Psoas muscle (tissue), 8 donors: ENCODE measurements around the gene ZNF708. TPM values are rescaled to one million over a fixed set of nuclear protein-coding genes. Genes with fewer than 3 reads are reported as not detected.
"Not testable (repeated sequence)": the region's sequence is repeated elsewhere in the genome, so short reads cannot be mapped to it uniquely, and the experiment has no call there.

Experiments
- ATAC-seq, 4 donors: fragments of 200-7000 bp; cut with Tn5 transposase; one replicate each; pipeline ENCODE4 v1.9.1; 2020; ENCODE audit warnings: moderate library complexity in 3 of 4, mild to moderate bottlenecking in 2 of 4
- DNase-seq, 2 donors: peaks; one replicate each; pipeline ENCODE4 v3.0.0-alpha.2; 2020
- H3K27ac ChIP-seq: fragments of 200-600 bp; one replicate; pipeline ENCODE4 v1.8.0; 2022
- H3K27me3 ChIP-seq, 3 donors: fragments of 200-600 bp in 1 of 3; one replicate each; pipeline versions ENCODE4 v1.6.1 to v1.8.0; 2013 to 2022; ENCODE audit warnings: low read length in 2 of 3, mild to moderate bottlenecking in 2 of 3, moderate library complexity in 1 of 3; ENCODE audit not compliant: insufficient read depth in 3 of 3
- H3K36me3 ChIP-seq, 2 donors: fragments of 200-600 bp in 1 of 2; one replicate each; pipeline versions ENCODE4 v1.6.1 to v1.8.0; 2013 to 2022; ENCODE audit warnings: low read depth in 1 of 2, mild to moderate bottlenecking in 1 of 2, moderate library complexity in 1 of 2; ENCODE audit not compliant: insufficient read depth in 1 of 2
- H3K4me1 ChIP-seq: fragments of 200-600 bp; one replicate; pipeline ENCODE4 v1.8.0; 2022
- H3K4me3 ChIP-seq: fragments of 200-600 bp; one replicate; pipeline ENCODE4 v1.8.0; 2022; ENCODE audit warnings: mild to moderate bottlenecking
- H3K9me3 ChIP-seq: fragments of 200-600 bp; one replicate; pipeline ENCODE4 v1.8.0; 2022
- WGBS, 3 donors: extraction: QIAGEN DNeasy Blood & Tissue Kit; methylation state at CpG; one replicate each; pipeline versions ENCODE4 v1.1.6 to v1.1.7; 2013; 5-methylcytosine and 5-hydroxymethylcytosine counted together
- intact Hi-C, 2 donors: fragments of 100-400 bp; cut with DNase I; formaldehyde crosslinking; loops; one replicate each; pipeline versions ENCODE4 v1.11.0 to v1.14.2; 2022
- polyA plus RNA-seq, 3 donors: library from polyadenylated mRNA; stranded (reverse); fragments of 200-250 nt; gene quantifications; one replicate each; pipeline ENCODE4 v1.2.3, GENCODE V29; 2013
- total RNA-seq, 4 donors: library from RNA; stranded (reverse); fragmentation: NEBNext Ultra II Directional in 2 of 4; extraction: Animal tissue kit (Norgen Biotek cat#: 25700) in 2 of 4; gene quantifications; one replicate each; pipeline versions ENCODE4 v1.2.1 to v1.2.4, GENCODE V29; 2021 to 2023
- TF ChIP-seq, protein P1 (sequence below): fragments of 200-600 bp; IDR thresholded peaks from one replicate; pipeline ENCODE4 v1.8.0; 2022; ENCODE audit warnings: antibody characterized with exemption
- donor health status: healthy with polysubstance abuse.
- donor health status: DM: no; HTN: no; CAD: no; lungs with moderate emphysema.
- donor health status: Bipolar disorder and iron deficiency.
- donor health status: healthy.
- donor health status: DM: yes; HTN: yes; CAD: no.
- donor health status: DM: no; HTN: no; CAD: no.
- donor health status: DM: no; HTN: no; CAD: no.
- donor health status: DM: yes; HTN: yes; CAD: no.

ZNF708 gene
- total and polyA plus RNA-seq, 7 donors: 1.1 to 4.9 (median 4.0) TPM

DNA sequence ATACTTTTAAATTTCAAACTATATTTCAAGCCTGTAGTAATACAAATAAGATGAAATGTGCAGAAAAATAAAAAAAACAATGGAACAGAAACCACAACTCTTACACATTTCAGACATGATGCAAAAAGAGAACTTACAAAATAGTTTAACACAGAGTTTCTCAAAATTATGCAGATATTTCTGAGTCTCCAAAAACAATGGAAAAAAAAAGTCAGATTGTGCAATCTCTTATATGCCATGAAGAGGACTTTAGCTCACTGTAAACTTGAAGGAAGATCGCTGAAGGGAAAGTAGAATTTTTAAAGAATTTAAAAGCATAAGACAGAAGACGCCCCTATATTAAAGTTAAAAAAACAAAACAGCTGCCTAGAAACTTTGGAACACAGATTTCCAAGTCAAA lies 20.4 kb downstream of the ZNF708 start:
- intact Hi-C loops: no loop called here
- TF ChIP-seq, protein P1, sequence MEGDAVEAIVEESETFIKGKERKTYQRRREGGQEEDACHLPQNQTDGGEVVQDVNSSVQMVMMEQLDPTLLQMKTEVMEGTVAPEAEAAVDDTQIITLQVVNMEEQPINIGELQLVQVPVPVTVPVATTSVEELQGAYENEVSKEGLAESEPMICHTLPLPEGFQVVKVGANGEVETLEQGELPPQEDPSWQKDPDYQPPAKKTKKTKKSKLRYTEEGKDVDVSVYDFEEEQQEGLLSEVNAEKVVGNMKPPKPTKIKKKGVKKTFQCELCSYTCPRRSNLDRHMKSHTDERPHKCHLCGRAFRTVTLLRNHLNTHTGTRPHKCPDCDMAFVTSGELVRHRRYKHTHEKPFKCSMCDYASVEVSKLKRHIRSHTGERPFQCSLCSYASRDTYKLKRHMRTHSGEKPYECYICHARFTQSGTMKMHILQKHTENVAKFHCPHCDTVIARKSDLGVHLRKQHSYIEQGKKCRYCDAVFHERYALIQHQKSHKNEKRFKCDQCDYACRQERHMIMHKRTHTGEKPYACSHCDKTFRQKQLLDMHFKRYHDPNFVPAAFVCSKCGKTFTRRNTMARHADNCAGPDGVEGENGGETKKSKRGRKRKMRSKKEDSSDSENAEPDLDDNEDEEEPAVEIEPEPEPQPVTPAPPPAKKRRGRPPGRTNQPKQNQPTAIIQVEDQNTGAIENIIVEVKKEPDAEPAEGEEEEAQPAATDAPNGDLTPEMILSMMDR: no peak
- DNase-seq (no peak), ATAC-seq (no peak)
- H3K27ac ChIP-seq: no peak overlapping the region
- no peak overlapping the region for H3K4me3 ChIP-seq
- no peaks in the 10 kb centered on the region for H3K4me1 ChIP-seq
- H3K27me3 ChIP-seq: no peaks in the 10 kb centered on the region
- WGBS, 3 donors: 91 to 99% (median 97%) methylated on average over 2 of the region's 2 CpGs
- no peaks in the 10 kb centered on the region for H3K9me3 ChIP-seq
- H3K36me3 ChIP-seq: peaks cover 3 to 33% of the 10 kb centered on the region in 2 donors

DNA sequence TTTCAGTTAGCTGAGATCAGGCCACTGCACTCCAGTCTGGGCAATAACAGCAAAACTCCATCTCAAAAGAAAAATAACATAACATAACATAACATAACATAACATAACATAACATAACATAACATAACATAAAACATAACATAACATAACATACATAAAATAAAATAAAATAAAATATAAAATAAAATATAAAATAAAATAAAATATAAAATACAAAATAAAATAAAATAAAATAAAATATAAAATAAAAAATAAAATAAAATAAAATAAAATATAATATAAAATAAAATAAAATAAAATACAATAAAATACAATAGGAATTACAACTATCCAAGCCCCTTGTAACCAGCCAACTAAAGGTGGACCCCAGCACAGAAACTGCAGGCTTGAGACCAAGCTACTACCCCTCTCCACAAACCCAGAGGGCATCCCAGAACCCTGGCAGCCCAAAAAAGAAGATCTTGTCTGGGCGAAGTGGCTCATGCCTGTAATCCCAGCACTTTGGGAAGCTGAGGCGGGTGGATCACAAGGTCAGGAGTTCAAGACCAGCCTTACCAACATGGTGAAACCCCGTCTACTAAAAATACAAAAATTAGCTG lies 22.2 kb downstream of the ZNF708 start:
- H3K27me3 ChIP-seq, H3K4me1 ChIP-seq, H3K27ac ChIP-seq, DNase-seq, ATAC-seq, H3K9me3 ChIP-seq, H3K4me3 ChIP-seq, intact Hi-C loops: not testable (repeated sequence)
- 93 to 98% (median 95%) methylated on average over 3 of the region's 3 CpGs for WGBS, 3 donors
- H3K36me3 ChIP-seq: peaks cover 3 to 49% of the 10 kb centered on the region in 2 donors

DNA sequence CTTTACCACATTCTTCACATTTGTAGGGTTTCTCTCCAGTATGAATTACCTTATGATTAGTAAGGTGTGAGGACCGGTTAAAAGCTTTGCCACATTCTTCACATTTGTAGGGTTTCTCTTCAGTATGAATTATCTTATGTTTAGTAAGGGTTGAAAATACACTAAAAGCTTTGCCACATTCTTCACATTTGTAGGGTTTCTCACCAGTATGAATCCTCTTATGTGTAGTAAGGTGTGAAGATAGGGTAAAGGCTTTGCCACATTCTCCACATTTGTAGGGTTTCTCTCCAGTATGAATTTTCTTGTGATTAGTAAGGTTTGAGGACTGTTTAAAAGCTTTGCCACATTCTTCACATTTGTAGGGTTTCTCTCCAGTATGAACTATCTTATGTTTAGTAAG lies 35.4 kb downstream of the ZNF708 start:
- H3K4me3 ChIP-seq, H3K4me1 ChIP-seq, ATAC-seq, H3K27ac ChIP-seq, intact Hi-C loops, H3K27me3 ChIP-seq, DNase-seq: not testable (repeated sequence)
- Histone ChIP-seq H3K36me3 (peaks cover 6 to 37% of the 10 kb centered on the region in 2 donors), H3K9me3 (peaks cover 36% of the 10 kb centered on the region)
- 94 to 100% (median 97%) methylated on average over 1 of the region's 1 CpG for WGBS, 3 donors

DNA sequence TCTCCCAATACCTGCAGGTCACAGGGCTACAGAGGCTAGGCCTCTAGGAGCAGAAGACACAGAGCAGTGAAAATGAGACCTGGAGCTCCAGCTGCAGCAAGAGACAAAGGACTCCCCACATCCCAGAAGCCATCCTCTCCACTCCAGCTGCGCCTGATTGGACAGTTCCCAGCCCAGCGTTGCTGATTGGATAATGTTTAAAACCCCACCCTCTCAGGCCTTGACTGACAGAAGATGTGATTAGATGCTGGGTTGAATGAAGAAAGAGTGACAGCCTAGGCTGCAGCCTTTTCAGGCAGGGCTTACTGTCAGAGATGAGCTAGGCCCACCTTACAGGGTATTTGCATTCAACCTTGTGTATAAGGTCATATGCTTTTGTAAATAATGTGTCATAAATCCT lies 59.4 kb downstream of the ZNF708 start:
- Histone ChIP-seq H3K36me3 (no peaks in the 10 kb centered on the region), H3K27ac (no peak overlapping the region), H3K27me3 (no peaks in the 10 kb centered on the region), H3K4me1 (no peaks in the 10 kb centered on the region), H3K4me3 (no peak overlapping the region), H3K9me3 (peaks cover 5% of the 10 kb centered on the region)
- 90 to 97% (median 90%) methylated on average over 2 of the region's 2 CpGs for WGBS, 3 donors
- intact Hi-C loops: no loop called here
- DNase-seq (no peak), ATAC-seq (no peak)
- TF ChIP-seq, protein P1: no peak

DNA sequence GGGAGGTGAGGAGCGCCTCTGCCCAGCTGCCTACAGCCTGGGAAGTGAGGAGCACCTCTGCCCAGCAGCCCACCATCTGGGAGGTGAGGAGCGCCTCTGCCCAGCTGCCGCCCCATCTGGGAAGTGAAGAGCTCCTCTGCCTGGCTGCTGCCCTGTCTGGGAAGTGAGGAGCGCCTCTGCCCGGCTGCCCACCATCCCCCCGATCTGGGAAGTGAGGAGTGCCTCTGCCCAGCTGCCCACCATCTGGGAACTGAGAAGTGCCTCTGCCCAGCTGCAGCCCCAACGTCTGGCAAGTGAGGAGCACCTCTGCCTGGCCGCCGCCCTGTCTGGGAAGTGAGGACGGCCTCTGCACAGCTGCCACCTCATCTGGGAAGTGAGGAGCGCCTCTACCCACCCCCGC lies 64.3 kb downstream of the ZNF708 start:
- ATAC-seq (no peak), DNase-seq (no peak)
- no peaks in the 10 kb centered on the region for H3K9me3 ChIP-seq
- H3K4me1 ChIP-seq: no peaks in the 10 kb centered on the region
- intact Hi-C loops: no loop called here
- H3K36me3 ChIP-seq: no peaks in the 10 kb centered on the region
- TF ChIP-seq, protein P1: no peak
- H3K27me3 ChIP-seq: no peaks in the 10 kb centered on the region
- no peak overlapping the region for H3K4me3 ChIP-seq
- H3K27ac ChIP-seq: no peak overlapping the region
- 79 to 93% (median 84%) methylated on average over 12 of the region's 12 CpGs for WGBS, 3 donors

DNA sequence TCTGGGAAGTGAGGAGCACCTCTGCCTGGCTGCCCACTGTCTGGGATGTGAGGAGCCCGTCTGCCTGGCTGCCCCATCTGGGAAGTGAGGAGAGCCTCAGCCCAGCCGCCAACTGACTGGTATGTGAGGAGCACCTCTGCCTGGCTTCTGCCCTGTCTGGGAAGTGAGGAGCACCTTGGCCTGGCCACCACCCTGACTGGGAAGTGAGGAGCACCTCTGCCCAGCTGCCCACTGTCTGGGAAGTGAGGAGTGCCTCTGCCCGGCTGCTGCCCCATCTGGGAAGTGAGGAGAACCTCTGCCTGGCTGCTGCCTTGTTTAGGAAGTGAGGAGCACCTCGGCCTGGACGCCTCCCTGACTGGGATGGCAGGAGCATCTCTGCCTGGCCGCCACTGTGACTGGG lies 64.8 kb downstream of the ZNF708 start:
- Histone ChIP-seq H3K27me3 (no peaks in the 10 kb centered on the region), H3K27ac (no peak overlapping the region), H3K4me3 (no peak overlapping the region), H3K36me3 (no peaks in the 10 kb centered on the region), H3K9me3 (no peaks in the 10 kb centered on the region), H3K4me1 (no peaks in the 10 kb centered on the region)
- TF ChIP-seq, protein P1: no peak
- DNase-seq (no peak), ATAC-seq (no peak)
- 74 to 83% (median 83%) methylated on average over 6 of the region's 6 CpGs for WGBS, 3 donors
- intact Hi-C loops: no loop called here

DNA sequence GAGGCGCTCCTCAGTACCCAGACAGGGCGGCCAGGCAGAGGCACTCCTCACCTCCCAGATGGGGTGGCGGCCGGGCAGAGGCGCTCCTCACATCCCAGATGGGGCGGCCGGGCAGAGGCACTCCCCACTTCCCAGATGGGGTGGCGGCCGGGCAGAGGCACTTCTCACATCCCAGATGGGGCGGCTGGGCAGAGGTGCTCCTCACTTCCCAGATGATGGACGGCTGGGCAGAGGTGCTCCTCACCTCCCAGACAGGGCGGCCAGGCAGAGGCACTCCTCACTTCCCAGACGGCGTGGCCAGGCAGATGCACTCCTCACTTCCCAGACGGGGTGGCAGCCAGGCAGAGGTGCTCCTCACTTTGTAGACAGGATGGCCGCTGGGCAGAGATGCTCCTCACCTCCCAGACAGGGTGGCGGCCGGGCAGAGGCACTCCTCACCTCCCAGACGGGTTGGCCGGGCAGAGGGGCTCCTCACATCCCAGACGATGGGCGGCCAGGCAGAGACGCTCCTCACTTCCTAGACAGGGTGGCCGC lies 68.3 kb downstream of the ZNF708 start:
- H3K27me3 ChIP-seq, ATAC-seq, DNase-seq, intact Hi-C loops, H3K4me3 ChIP-seq, H3K27ac ChIP-seq, H3K36me3 ChIP-seq, H3K9me3 ChIP-seq, H3K4me1 ChIP-seq: not testable (repeated sequence)
- 89 to 98% (median 94%) methylated on average over 22 to 24 of the region's 24 CpGs for WGBS, 3 donors
